ENCODE measurements around the gene CHRM4. TPM values are rescaled to one million over a fixed set of nuclear protein-coding genes. Genes with fewer than 3 reads are reported as not detected.

The CHRM4 gene
- total RNA-seq, 1 donor from 2014 or later = 8.5 TPM

- H3K27ac Mint-ChIP-seq (ENCODE audit: unreplicated experiment) = peak overlapping the region; percentile 48
- TF ChIP-seq, protein P1, sequence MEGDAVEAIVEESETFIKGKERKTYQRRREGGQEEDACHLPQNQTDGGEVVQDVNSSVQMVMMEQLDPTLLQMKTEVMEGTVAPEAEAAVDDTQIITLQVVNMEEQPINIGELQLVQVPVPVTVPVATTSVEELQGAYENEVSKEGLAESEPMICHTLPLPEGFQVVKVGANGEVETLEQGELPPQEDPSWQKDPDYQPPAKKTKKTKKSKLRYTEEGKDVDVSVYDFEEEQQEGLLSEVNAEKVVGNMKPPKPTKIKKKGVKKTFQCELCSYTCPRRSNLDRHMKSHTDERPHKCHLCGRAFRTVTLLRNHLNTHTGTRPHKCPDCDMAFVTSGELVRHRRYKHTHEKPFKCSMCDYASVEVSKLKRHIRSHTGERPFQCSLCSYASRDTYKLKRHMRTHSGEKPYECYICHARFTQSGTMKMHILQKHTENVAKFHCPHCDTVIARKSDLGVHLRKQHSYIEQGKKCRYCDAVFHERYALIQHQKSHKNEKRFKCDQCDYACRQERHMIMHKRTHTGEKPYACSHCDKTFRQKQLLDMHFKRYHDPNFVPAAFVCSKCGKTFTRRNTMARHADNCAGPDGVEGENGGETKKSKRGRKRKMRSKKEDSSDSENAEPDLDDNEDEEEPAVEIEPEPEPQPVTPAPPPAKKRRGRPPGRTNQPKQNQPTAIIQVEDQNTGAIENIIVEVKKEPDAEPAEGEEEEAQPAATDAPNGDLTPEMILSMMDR (IDR thresholded peaks at IDR 0.05; ENCODE audit: partially characterized antibody, unreplicated experiment) = no peak
- peaks cover 10% of the 10 kb centered on the region for H3K36me3 Mint-ChIP-seq (ENCODE audit: unreplicated experiment)
- H3K4me3 Mint-ChIP-seq (ENCODE audit: unreplicated experiment) = peak overlapping the region; percentile 32
- H3K9me3 Mint-ChIP-seq (ENCODE audit: unreplicated experiment) = peaks cover 21% of the 10 kb centered on the region
- H3K27me3 Mint-ChIP-seq (ENCODE audit: unreplicated experiment) = peaks cover 14% of the 10 kb centered on the region
- DNase-seq = no peak
- peaks cover 23% of the 10 kb centered on the region for H3K4me1 Mint-ChIP-seq (ENCODE audit: low read depth, unreplicated experiment)
Measured at GRCh38 chr11:46386005-46386578, 5.5 kb downstream of the CHRM4 start.

- TF ChIP-seq, protein P1 (IDR thresholded peaks at IDR 0.05; ENCODE audit: partially characterized antibody, unreplicated experiment) = no peak
- Mint-ChIP-seq H3K27ac (ENCODE audit: unreplicated experiment) (peak overlapping the region; percentile 48), H3K4me1 (ENCODE audit: low read depth, unreplicated experiment) (peaks cover 23% of the 10 kb centered on the region), H3K9me3 (ENCODE audit: unreplicated experiment) (peaks cover 21% of the 10 kb centered on the region), H3K27me3 (ENCODE audit: unreplicated experiment) (peaks cover 14% of the 10 kb centered on the region), H3K4me3 (ENCODE audit: unreplicated experiment) (peak overlapping the region; percentile 34), H3K36me3 (ENCODE audit: unreplicated experiment) (peaks cover 10% of the 10 kb centered on the region)
- DNase-seq = no peak
Measured at GRCh38 chr11:46385169-46386004, 6.2 kb downstream of the CHRM4 start.

DNA sequence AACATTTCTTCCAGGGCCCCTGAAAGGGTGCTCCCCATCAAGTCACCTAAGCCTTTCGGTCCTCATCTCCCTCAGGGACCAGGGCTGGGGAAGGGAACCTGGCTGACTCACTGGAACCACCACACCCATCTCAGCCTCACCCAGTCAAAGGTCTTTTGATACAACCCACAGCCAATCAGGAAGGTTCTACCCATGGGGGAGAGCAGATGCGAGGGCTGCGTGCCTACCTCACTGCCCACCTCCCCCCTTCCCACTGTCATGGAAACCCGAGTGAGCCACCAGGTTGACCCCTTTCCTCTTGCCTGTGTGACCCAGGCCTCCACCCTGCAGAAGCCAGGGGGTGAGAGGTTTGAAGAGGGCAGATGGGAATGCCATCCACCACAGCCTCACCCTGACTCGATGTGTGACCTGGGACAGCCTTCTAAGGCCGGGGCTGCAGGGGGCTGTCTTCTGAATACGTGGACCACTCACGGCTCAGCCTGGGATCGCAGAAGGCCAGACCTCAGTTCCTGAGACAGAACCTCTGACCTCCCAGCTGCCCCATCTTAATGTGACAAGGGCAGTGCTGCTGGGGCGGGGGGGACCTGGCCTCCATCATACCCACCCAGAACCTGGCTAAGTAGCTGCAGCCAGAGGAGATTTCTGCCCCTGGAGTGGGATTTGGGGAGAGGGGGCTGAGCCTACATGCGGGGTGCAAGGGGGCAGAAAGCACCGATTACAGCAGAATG is 7.4 kb downstream of the CHRM4 start:
- H3K9me3 Mint-ChIP-seq (ENCODE audit: unreplicated experiment) = peaks cover 24% of the 10 kb centered on the region
- H3K36me3 Mint-ChIP-seq (ENCODE audit: unreplicated experiment) = peaks cover 10% of the 10 kb centered on the region
- peaks cover 17% of the 10 kb centered on the region for H3K27me3 Mint-ChIP-seq (ENCODE audit: unreplicated experiment)
- no peak overlapping the region for H3K27ac Mint-ChIP-seq (ENCODE audit: unreplicated experiment)
- DNase-seq = no peak
- TF ChIP-seq, protein P1 (IDR thresholded peaks at IDR 0.05; ENCODE audit: partially characterized antibody, unreplicated experiment) = no peak
- peaks cover 26% of the 10 kb centered on the region for H3K4me1 Mint-ChIP-seq (ENCODE audit: low read depth, unreplicated experiment)
- H3K4me3 Mint-ChIP-seq (ENCODE audit: unreplicated experiment) = no peak overlapping the region

DNA sequence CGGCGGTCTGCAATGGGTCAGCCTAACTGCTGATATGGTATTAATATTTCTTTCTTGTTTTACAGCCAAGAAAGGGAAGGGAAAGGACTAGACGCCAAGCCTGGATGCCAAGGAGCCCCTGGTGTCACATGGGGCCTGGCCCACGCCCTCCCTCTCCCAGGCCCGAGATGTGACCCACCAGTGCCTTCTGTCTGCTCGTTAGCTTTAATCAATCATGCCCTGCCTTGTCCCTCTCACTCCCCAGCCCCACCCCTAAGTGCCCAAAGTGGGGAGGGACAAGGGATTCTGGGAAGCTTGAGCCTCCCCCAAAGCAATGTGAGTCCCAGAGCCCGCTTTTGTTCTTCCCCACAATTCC is 8.2 kb downstream of the CHRM4 start:
- TF ChIP-seq, protein P1 (IDR thresholded peaks at IDR 0.05; ENCODE audit: partially characterized antibody, unreplicated experiment) = peak; percentile 41
- H3K9me3 Mint-ChIP-seq (ENCODE audit: unreplicated experiment) = peaks cover 24% of the 10 kb centered on the region
- H3K27ac Mint-ChIP-seq (ENCODE audit: unreplicated experiment) = peak overlapping the region; percentile 33
- peaks cover 16% of the 10 kb centered on the region for H3K27me3 Mint-ChIP-seq (ENCODE audit: unreplicated experiment)
- H3K4me1 Mint-ChIP-seq (ENCODE audit: low read depth, unreplicated experiment) = peaks cover 28% of the 10 kb centered on the region
- H3K4me3 Mint-ChIP-seq (ENCODE audit: unreplicated experiment) = peak overlapping the region; percentile 76
- DNase-seq = no peak
- peaks cover 10% of the 10 kb centered on the region for H3K36me3 Mint-ChIP-seq (ENCODE audit: unreplicated experiment)

All from glutamatergic neuron (in vitro differentiated cells).